ENCODE data around the gene DOC2B.

DNA sequence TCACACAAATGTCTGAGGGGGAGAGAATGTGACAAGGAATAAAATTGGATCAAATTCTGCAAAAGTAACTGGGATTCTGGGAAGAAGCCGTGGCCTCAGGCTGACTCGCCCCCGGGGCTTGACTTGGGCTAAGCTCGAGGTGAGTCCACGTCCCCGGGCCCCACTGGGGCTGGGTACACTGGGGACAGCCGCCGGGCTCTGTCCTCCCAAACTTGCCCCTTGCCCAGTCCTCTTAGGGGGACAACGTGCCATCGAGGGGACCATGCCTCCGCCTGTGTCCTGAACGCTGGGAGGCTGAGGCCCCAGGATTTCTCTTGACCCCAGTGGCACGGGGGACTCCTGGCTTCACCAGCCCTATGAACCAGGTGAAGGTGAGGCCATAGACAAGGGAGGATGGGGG is 21.1 kb downstream of the DOC2B start:
- TF ChIP-seq TAF1 (IDR thresholded peaks at IDR 0.05; ENCODE audit: borderline replicate concordance, low read depth, low read length) (no peak), POLR2A (IDR thresholded peaks at IDR 0.05; ENCODE audit: low read depth, low read length) (no peak), POLR2AphosphoS5 (IDR thresholded peaks at IDR 0.05; ENCODE audit: low read depth, low read length) (no peak)
